Lower leg skin (tissue), 4 donors: Measurements from ENCODE around the gene SMARCB1. TPM values are rescaled to one million over a fixed set of nuclear protein-coding genes. Genes with fewer than 3 reads are reported as not detected.

Experiments
- DNase-seq, 2 donors: peaks; one replicate each; pipeline ENCODE4 v3.0.0-alpha.2; 2019; ENCODE audit warnings: low spot score in 2 of 2
- H3K4me3 ChIP-seq: fragments of 200-600 bp; sonication (generic); 2 replicates; pipeline ENCODE4 v1.5.1; 2017; ENCODE audit warnings: mild to moderate bottlenecking, low read depth; ENCODE audit not compliant: poor library complexity, severe bottlenecking
- CTCF ChIP-seq, 3 donors: fragments of 450-650 bp; IDR thresholded peaks; one replicate each; pipeline ENCODE4 v1.5.1; 2016; ENCODE audit warnings: antibody characterized with exemption in 3 of 3, mild to moderate bottlenecking in 3 of 3, moderate library complexity in 2 of 3
- POLR2A ChIP-seq, 2 donors: fragments of 450-650 bp; IDR thresholded peaks; one replicate each; pipeline ENCODE4 v1.6.1; 2016 to 2017; ENCODE audit warnings: antibody characterized with exemption in 2 of 2, mild to moderate bottlenecking in 1 of 2, moderate library complexity in 1 of 2
- WGBS, 2 donors: methylation state at CpG; one replicate each; pipeline ENCODE4 v1.1.5; 2018; 5-methylcytosine and 5-hydroxymethylcytosine counted together
- intact Hi-C: fragments of 100-400 bp; cut with DNase I; formaldehyde crosslinking; loops from one replicate; pipeline ENCODE4 v1.15.0; 2023; ENCODE audit warnings: low total_unique reads
- total RNA-seq, 4 donors: library from RNA; depleted of rRNA; stranded (reverse); fragments of >200 nt; gene quantifications; one replicate each; pipeline ENCODE4 v1.1.0, GENCODE V29; 2016

SMARCB1 gene
- total RNA-seq = 10 to 100 TPM; 52.2 to 61.6 (median 55.2) TPM

- peak; percentile 88 to 97 for DNase-seq
- H3K4me3 ChIP-seq = peak within 1 kb of the TSS; percentile 78
- 1% methylated on average over 55 to 70 of the region's 97 CpGs for WGBS, 2 donors
- intact Hi-C loops = no loop called here
- TF ChIP-seq CTCF (IDR thresholded peaks at IDR 0.05) (no peak), POLR2A (IDR thresholded peaks at IDR 0.05) (peak in 1 of 2 donors; percentile 14)
Observed at GRCh38 chr22:23786752-23787599, at the start of gene SMARCB1. SMARCB1 (plus strand) TSS chr22:23786966; CDS start chr22:23787170, 204 bp downstream.

GRCh38 chr22:23737696-23738095 is 49.1 kb upstream of the SMARCB1 start:
- TF ChIP-seq POLR2A (IDR thresholded peaks at IDR 0.05) = no peak
- TF ChIP-seq CTCF (IDR thresholded peaks at IDR 0.05) = no peak
- intact Hi-C loops = no loop called here
- DNase-seq = no peak
- H3K4me3 ChIP-seq = no peak overlapping the region

GRCh38 chr22:23742505-23743264 is 44.1 kb upstream of the SMARCB1 start:
- intact Hi-C loops = no loop called here
- 72 to 76% methylated on average over 5 to 7 of the region's 7 CpGs for WGBS, 2 donors
- TF ChIP-seq POLR2A (IDR thresholded peaks at IDR 0.05) (no peak), CTCF (IDR thresholded peaks at IDR 0.05) (no peak)
- DNase-seq = no peak
- no peak overlapping the region for H3K4me3 ChIP-seq

GRCh38 chr22:23743303-23743705 is 43.5 kb upstream of the SMARCB1 start:
- no peak overlapping the region for H3K4me3 ChIP-seq
- no peak for DNase-seq
- intact Hi-C loops = no loop called here
- WGBS, 2 donors = 79 to 82% methylated on average over 2 of the region's 2 CpGs
- TF ChIP-seq POLR2A (IDR thresholded peaks at IDR 0.05) = no peak
- TF ChIP-seq CTCF (IDR thresholded peaks at IDR 0.05) = no peak

GRCh38 chr22:23744001-23744400 is 42.8 kb upstream of the SMARCB1 start:
- WGBS, 2 donors = 96 to 97% methylated on average over 13 of the region's 13 CpGs
- no peak overlapping the region for H3K4me3 ChIP-seq
- TF ChIP-seq CTCF (IDR thresholded peaks at IDR 0.05) (no peak), POLR2A (IDR thresholded peaks at IDR 0.05) (no peak)
- DNase-seq = no peak
- intact Hi-C loops = no loop called here
